GM13977 (cell line): ENCODE results near the gene STRIT1.

Experiments
- DNase-seq: peaks from one replicate; pipeline ENCODE4 v3.0.0; 2012; ENCODE audit warnings: low spot score
- in situ Hi-C: fragments of 300-500 bp; cut with MboI; formaldehyde crosslinking; loops from one replicate; pipeline ENCODE4 v1.12.0; 2022; ENCODE audit warnings: low sequenced_read_pairs, low pct_unique_long_range_greater_than_20kb, mixed read lengths, inconsistent platforms; ENCODE audit not compliant: unreplicated experiment
- TF ChIP-seq, protein P1 (sequence below): IDR thresholded peaks from 2 replicates; pipeline ENCODE4 v1.5.1; 2012; ENCODE audit warnings: mild to moderate bottlenecking, control low read depth; ENCODE audit not compliant: insufficient read depth; ENCODE audit errors: extremely low read depth, missing control alignments

The STRIT1 gene

GRCh38 chr3:155262295-155262694 is 31.2 kb downstream of the STRIT1 start:
- DNase-seq = no peak
- TF ChIP-seq, protein P1, sequence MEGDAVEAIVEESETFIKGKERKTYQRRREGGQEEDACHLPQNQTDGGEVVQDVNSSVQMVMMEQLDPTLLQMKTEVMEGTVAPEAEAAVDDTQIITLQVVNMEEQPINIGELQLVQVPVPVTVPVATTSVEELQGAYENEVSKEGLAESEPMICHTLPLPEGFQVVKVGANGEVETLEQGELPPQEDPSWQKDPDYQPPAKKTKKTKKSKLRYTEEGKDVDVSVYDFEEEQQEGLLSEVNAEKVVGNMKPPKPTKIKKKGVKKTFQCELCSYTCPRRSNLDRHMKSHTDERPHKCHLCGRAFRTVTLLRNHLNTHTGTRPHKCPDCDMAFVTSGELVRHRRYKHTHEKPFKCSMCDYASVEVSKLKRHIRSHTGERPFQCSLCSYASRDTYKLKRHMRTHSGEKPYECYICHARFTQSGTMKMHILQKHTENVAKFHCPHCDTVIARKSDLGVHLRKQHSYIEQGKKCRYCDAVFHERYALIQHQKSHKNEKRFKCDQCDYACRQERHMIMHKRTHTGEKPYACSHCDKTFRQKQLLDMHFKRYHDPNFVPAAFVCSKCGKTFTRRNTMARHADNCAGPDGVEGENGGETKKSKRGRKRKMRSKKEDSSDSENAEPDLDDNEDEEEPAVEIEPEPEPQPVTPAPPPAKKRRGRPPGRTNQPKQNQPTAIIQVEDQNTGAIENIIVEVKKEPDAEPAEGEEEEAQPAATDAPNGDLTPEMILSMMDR = no peak
- in situ Hi-C loops = no loop called here

- DNase-seq = no peak
These were observed 39.0 kb downstream of the STRIT1 start for GRCh38 chr3:155254445-155254844.

DNA sequence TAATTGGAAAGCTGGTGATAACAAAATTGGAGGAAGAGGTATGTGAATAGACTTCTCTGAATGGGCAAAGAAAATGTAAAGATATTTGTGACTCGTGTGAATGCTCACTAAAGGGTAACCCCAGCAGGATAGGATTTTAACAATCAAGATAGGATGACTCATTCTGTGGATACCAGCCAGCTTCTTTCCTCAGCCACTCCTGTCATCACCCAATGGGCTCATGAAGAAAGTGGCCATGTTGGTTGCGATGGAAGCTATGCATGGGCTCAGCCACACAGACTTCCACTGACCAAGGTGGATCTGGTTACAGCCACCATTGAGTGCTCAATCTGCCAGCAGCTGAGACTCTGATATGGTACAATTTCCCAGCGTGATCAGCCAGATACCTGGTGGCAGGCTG is 40.9 kb downstream of the STRIT1 start:
- TF ChIP-seq, protein P1 = no peak
- in situ Hi-C loops = no loop called here
- DNase-seq = no peak

More at GRCh38 chr3:155254445-155254844, 39.0 kb downstream of the STRIT1 start:
- TF ChIP-seq, protein P1 = no peak
- in situ Hi-C loops = no loop called here

GRCh38 chr3:155252021-155252420 is 41.5 kb downstream of the STRIT1 start:
- in situ Hi-C loops = no loop called here
- no peak for DNase-seq
- TF ChIP-seq, protein P1 = no peak

- in situ Hi-C loops = no loop called here
- TF ChIP-seq, protein P1 = no peak
- no peak for DNase-seq
These were observed 44.8 kb downstream of the STRIT1 start for GRCh38 chr3:155248531-155249187.

DNA sequence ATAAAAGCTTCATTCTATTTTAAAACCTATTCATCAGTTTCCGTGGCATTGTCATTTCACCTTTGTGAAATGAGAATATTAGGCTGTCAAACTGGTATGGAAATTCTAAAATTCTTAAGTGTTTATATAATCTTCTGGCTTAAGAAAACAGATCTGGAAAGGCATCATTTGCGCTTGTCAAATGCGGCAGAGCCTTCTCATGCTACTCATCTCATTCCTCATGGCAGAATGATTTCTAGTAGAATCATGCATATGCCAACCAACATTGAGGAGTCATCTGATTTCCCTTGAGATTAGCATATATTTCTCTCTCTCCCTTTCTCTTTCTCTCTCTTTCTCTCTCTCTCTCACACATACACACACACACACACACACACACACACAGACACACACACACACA is 48.8 kb downstream of the STRIT1 start:
- no peak for DNase-seq
- TF ChIP-seq, protein P1 = no peak
- in situ Hi-C loops = no loop called here
